Measurements from ENCODE around the gene ATRNL1. TPM values are rescaled to one million over a fixed set of nuclear protein-coding genes. Genes with fewer than 3 reads are reported as not detected.

The ATRNL1 gene
- total and polyA plus RNA-seq, 10 donors, result 0.29 to 6.3 (median 2.2) TPM

DNA sequence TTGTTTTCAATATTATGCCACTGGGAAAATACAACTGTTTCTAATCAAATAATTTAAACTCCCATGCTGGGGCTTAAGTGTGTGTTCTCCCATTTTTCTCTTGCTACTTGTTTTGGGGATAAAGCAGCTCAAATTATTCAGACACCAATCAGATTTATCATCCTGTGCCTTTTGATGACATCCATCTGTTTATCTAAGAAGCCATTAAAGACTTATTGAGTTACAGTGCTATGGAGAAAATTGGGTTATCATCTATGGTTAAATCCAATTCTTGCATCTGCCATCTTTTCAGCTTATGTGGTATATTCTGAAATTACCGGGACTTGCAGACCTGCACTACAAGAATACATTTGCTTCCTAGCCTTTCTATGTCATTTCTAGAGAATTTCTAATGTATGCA lies 778.7 kb downstream of the ATRNL1 start:
- H3K9me3 ChIP-seq, result no peaks in the 10 kb centered on the region
- DNase-seq, result no peak
- 83 to 100% (median 97%) methylated on average over 1 of the region's 1 CpG for WGBS, 5 donors
- no peak overlapping the region for H3K27ac ChIP-seq
- H3K4me1 ChIP-seq, result peaks cover 0 to 2% (median 0%) of the 10 kb centered on the region in 6 donors
- intact Hi-C loops (cut with DNase I; ENCODE audit: low total_unique reads), result no loop called here
- TF ChIP-seq POLR2A (IDR thresholded peaks at IDR 0.05) (no peak), POLR2AphosphoS5 (IDR thresholded peaks at IDR 0.05) (no peak)
- TF ChIP-seq, protein P1, sequence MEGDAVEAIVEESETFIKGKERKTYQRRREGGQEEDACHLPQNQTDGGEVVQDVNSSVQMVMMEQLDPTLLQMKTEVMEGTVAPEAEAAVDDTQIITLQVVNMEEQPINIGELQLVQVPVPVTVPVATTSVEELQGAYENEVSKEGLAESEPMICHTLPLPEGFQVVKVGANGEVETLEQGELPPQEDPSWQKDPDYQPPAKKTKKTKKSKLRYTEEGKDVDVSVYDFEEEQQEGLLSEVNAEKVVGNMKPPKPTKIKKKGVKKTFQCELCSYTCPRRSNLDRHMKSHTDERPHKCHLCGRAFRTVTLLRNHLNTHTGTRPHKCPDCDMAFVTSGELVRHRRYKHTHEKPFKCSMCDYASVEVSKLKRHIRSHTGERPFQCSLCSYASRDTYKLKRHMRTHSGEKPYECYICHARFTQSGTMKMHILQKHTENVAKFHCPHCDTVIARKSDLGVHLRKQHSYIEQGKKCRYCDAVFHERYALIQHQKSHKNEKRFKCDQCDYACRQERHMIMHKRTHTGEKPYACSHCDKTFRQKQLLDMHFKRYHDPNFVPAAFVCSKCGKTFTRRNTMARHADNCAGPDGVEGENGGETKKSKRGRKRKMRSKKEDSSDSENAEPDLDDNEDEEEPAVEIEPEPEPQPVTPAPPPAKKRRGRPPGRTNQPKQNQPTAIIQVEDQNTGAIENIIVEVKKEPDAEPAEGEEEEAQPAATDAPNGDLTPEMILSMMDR (IDR thresholded peaks at IDR 0.05 in 8 of 11, conservative IDR thresholded peaks at IDR 0.05 in 3 of 11), result no peak
- H3K27me3 ChIP-seq (replicated peaks in 1 of 7), result no peaks in the 10 kb centered on the region
- H3K36me3 ChIP-seq, result no peaks in the 10 kb centered on the region
- no peak overlapping the region for H3K4me3 ChIP-seq

DNA sequence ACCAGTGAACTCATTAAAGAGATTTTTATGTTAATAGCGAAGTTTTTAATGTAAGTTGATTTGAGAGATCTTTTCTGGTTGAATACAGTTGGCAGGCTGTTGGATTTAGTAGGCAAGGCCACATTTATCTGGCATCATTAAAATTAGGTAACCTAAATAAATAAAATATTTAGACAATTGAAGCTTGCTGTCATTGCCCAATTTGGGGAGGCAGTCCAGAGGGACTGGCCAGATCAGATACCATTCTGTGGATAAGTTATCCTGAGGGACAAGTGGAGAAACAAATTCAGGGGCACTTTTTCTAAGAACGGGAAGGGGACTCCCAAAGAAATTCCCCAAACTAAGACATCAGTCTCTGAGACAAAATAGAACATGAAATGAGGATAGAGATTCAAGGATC lies 782.0 kb downstream of the ATRNL1 start:
- H3K9me3 ChIP-seq, result no peaks in the 10 kb centered on the region
- WGBS, 5 donors, result 78 to 82% (median 79%) methylated on average over 2 of the region's 2 CpGs

DNA sequence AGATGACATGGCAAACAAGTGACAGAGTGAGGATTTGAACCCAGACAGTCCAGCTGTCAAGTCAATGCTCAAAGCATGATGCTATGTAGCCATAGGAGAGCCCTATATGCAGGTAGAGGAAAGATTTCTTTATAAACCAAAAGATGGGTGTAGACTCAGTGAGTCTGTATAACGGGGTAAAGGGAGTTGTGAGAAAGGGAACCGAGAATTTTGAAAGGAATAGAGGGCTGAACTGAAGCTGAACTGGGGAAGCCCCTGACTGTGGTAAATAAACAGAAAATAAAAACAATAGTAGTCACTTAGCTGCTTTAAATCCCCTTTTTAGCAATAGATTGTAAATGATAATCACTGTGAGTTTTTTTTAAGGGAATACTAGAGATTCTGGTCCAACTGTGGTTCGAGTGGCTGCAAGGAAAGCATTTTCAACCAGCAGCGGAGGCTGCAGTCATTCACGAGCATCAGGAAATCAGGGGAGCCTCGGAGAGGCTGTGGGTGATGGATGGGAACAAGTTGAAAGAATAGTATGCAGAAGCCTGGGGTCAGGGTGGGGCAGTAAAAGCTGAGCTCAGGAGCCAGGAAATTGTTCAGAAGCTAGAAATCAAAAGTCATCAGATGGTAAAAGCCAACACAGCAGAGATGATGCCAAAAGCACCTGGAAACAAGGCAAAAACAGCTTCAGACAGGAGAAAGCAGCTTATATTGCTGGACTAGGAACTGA lies 786.4 kb downstream of the ATRNL1 start:
- TF ChIP-seq POLR2AphosphoS5 (IDR thresholded peaks at IDR 0.05), result no peak
- TF ChIP-seq, protein P1 (IDR thresholded peaks at IDR 0.05 in 8 of 11, conservative IDR thresholded peaks at IDR 0.05 in 3 of 11), result no peak
- no peak for TF ChIP-seq POLR2A (IDR thresholded peaks at IDR 0.05)
- Histone ChIP-seq H3K27me3 (replicated peaks in 1 of 7) (no peaks in the 10 kb centered on the region), H3K27ac (no peak overlapping the region), H3K36me3 (no peaks in the 10 kb centered on the region), H3K9me3 (no peaks in the 10 kb centered on the region), H3K4me3 (no peak overlapping the region), H3K4me1 (no peaks in the 10 kb centered on the region)
- WGBS, 5 donors, result 49 to 54% (median 52%) methylated on average over 6 of the region's 6 CpGs
- intact Hi-C loops (cut with DNase I; ENCODE audit: low total_unique reads), result no loop called here
- no peak for DNase-seq

More for the DNA sequence above, 782.0 kb downstream of the ATRNL1 start:
- no peak for DNase-seq
- Histone ChIP-seq H3K27me3 (replicated peaks in 1 of 7) (no peaks in the 10 kb centered on the region), H3K36me3 (no peaks in the 10 kb centered on the region), H3K4me1 (no peaks in the 10 kb centered on the region), H3K27ac (no peak overlapping the region), H3K4me3 (no peak overlapping the region)
- TF ChIP-seq POLR2AphosphoS5 (IDR thresholded peaks at IDR 0.05), result no peak
- TF ChIP-seq, protein P1 (IDR thresholded peaks at IDR 0.05 in 8 of 11, conservative IDR thresholded peaks at IDR 0.05 in 3 of 11), result no peak
- intact Hi-C loops (cut with DNase I; ENCODE audit: low total_unique reads), result no loop called here

DNA sequence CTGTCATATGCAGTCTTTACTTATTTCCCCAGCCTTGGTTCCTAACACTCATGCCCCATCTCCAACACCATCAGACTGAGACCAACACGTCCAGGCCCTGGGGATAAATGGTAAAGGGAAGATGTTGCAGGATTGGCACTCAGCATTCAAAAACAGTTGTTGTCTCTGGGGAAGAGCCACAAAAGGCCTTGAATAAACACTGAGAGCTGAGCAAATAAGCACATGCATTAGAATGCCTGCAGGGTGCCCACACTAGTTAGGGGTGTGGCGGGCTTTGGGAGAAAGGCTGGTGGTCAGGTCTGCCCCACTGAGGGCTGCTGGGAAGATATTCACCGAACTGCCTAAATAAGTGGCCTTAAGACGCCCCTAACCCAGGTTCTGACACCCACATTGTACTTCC lies 788.9 kb downstream of the ATRNL1 start:
- TF ChIP-seq, protein P1 (IDR thresholded peaks at IDR 0.05 in 8 of 11, conservative IDR thresholded peaks at IDR 0.05 in 3 of 11), result no peak
- TF ChIP-seq POLR2AphosphoS5 (IDR thresholded peaks at IDR 0.05) (no peak), POLR2A (IDR thresholded peaks at IDR 0.05) (no peak)
- Histone ChIP-seq H3K4me1 (no peaks in the 10 kb centered on the region), H3K4me3 (no peak overlapping the region), H3K9me3 (no peaks in the 10 kb centered on the region), H3K27ac (no peak overlapping the region), H3K27me3 (replicated peaks in 1 of 7) (no peaks in the 10 kb centered on the region), H3K36me3 (no peaks in the 10 kb centered on the region)
- WGBS, 5 donors, result 75 to 87% (median 79%) methylated on average over 4 of the region's 4 CpGs
- DNase-seq, result no peak
- intact Hi-C loops (cut with DNase I; ENCODE audit: low total_unique reads), result no loop called here
